NCI-H1048 (cell line): ENCODE data around the gene PKIG.

Source experiments
- DNase-seq: peaks from one replicate; lab custom pipeline; 2025; lab: John Stamatoyannopoulos, UW

Gene PKIG

DNA sequence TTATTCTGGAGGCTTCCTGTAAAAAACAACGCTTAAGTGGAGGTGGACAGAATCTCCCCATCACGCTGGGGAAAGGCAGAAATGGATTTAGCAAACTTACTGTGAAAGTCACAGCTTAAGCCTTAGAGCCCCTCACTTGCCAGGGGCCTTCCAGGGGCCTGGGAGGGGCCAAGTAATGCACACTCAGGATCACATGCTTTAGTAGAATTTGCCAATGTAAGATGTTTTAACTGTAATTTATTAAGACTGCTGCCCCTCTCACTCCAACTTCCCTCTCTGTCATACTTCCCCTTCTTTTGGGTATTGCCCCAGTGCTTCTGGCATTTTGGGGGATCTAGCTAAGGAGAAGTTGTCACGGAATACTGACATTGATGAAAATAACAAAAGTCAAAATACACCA is 81.8 kb downstream of the PKIG start:
- DNase-seq = no peak

DNA sequence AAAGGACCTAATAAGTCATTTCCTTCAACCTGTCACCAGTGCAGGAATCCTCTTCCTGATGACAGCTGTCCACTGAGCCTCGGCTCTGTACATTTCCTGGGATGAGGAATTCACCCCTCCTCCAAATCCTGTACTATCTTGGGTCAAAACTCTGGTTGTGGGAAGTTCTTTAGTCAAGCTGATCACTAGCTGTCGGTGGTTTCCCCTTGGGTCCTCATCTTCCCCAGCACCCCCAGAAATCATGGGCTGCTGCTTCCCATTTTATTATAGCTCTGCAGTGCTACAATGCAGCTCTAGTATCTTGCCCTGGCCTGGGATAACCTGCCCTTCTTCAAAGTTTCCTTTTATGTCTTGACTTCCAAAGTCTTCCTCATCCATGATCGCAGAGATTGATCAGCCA is 83.7 kb downstream of the PKIG start:
- DNase-seq = no peak
